MM.1S (cell line): ENCODE measurements around the gene UHRF1.

Experiments used
- EZH2 ChIP-seq: fragments of 300-600 bp; sonication (generic); optimal IDR thresholded peaks from 2 replicates; pipeline ENCODE3; 2017; ENCODE audit warnings: low read depth, mild to moderate bottlenecking, antibody characterized with exemption, low read length, mixed read lengths
- EZH2phosphoT487 ChIP-seq: fragments of 300-600 bp; sonication (generic); IDR thresholded peaks from 2 replicates; pipeline ENCODE4 v1.6.1; 2018; ENCODE audit warnings: antibody characterized with exemption, low read length
- TF ChIP-seq, protein P1 (sequence below): fragments of 300-600 bp; sonication (generic); IDR thresholded peaks from 2 replicates; pipeline ENCODE4 v1.5.1; 2016; ENCODE audit warnings: antibody characterized with exemption, low read length, mixed read lengths

DNA sequence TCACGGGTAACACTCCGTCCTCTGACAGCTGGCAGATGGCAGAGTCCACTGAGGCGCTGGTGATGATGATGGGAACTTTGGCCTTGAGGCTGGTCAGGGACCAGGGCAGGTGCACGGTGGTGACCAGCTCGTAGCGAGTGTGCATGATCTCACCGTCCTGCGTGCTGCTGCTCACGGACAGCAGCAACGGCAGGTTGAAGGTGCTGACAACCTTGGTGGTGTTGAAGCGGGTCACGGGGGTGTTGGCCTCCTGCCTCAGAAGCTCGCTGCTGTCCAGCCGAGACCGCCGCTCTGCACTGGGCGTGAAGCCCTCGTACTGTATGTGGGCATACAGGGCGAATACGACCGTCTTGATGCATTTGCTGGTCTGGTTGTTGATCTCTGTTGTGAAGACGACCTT lies 18.2 kb upstream of the UHRF1 start:
- TF ChIP-seq EZH2phosphoT487 (no peak), EZH2 (no peak)
- TF ChIP-seq, protein P1, sequence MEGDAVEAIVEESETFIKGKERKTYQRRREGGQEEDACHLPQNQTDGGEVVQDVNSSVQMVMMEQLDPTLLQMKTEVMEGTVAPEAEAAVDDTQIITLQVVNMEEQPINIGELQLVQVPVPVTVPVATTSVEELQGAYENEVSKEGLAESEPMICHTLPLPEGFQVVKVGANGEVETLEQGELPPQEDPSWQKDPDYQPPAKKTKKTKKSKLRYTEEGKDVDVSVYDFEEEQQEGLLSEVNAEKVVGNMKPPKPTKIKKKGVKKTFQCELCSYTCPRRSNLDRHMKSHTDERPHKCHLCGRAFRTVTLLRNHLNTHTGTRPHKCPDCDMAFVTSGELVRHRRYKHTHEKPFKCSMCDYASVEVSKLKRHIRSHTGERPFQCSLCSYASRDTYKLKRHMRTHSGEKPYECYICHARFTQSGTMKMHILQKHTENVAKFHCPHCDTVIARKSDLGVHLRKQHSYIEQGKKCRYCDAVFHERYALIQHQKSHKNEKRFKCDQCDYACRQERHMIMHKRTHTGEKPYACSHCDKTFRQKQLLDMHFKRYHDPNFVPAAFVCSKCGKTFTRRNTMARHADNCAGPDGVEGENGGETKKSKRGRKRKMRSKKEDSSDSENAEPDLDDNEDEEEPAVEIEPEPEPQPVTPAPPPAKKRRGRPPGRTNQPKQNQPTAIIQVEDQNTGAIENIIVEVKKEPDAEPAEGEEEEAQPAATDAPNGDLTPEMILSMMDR, result no peak
